ENCODE data around the gene VCAN.

GRCh38 chr5:83595217-83595616 lies 123.7 kb downstream of the VCAN start:
- no peak for TF ChIP-seq CTCF (IDR thresholded peaks at IDR 0.05)
- no peak for TF ChIP-seq POLR2A (IDR thresholded peaks at IDR 0.05)
- TF ChIP-seq POLR2AphosphoS5 (IDR thresholded peaks at IDR 0.05), result no peak
